Activated B cell treated with CpG ODN at 0.5 μM for 24 hours (primary cell): ENCODE data around the gene SUFU. TPM values are rescaled to one million over a fixed set of nuclear protein-coding genes. Genes with fewer than 3 reads are reported as not detected.

ENCODE experiments used
- ATAC-seq: fragments of 200-7000 bp; cut with Tn5 transposase; one replicate; pipeline ENCODE4 v1.10.0; 2021; ENCODE audit warnings: low read depth, mild to moderate bottlenecking, moderate library complexity
- CTCF ChIA-PET: fragments of 350-600 bp; sonication (Branson Sonifier 250); formaldehyde crosslinking; loops from one replicate; lab custom pipeline; 2021; ENCODE audit warnings: antibody characterized with exemption; lab: Charles Lee
- POLR2A ChIA-PET: fragments of 350-600 bp; sonication (Branson Sonifier 250); formaldehyde crosslinking; loops from one replicate; lab custom pipeline; 2021; ENCODE audit warnings: antibody characterized with exemption; lab: Charles Lee
- DNase-seq: peaks from one replicate; pipeline ENCODE4 v3.0.0; 2022
- H3K27ac Mint-ChIP-seq: one replicate; pipeline ENCODE4 v1.8.0; 2020; ENCODE audit warnings: mixed read lengths
- H3K27me3 Mint-ChIP-seq: one replicate; pipeline ENCODE4 v1.8.0; 2021; ENCODE audit warnings: mixed read lengths
- H3K36me3 Mint-ChIP-seq: one replicate; pipeline ENCODE4 v1.8.0; 2021; ENCODE audit warnings: low read depth, mixed read lengths
- H3K4me1 Mint-ChIP-seq: one replicate; pipeline ENCODE4 v1.8.0; 2021; ENCODE audit warnings: mixed read lengths
- H3K4me3 Mint-ChIP-seq: one replicate; pipeline ENCODE4 v1.8.0; 2020; ENCODE audit warnings: mild to moderate bottlenecking, mixed read lengths
- H3K9me3 Mint-ChIP-seq: one replicate; pipeline ENCODE4 v1.8.0; 2020; ENCODE audit warnings: mixed read lengths
- intact Hi-C: fragments of 100-400 bp; cut with micrococcal nuclease; formaldehyde crosslinking; loops from one replicate; pipeline ENCODE4 v1.15.1; 2024
- total RNA-seq: library from RNA; stranded (reverse); gene quantifications from 2 replicates; pipeline ENCODE4 v1.2.3, GENCODE V29; 2022
- TF ChIP-seq, protein P1 (sequence below): fragments of 200-600 bp; IDR thresholded peaks from one replicate; pipeline ENCODE4 v1.8.0; 2022; ENCODE audit warnings: antibody characterized with exemption, mild to moderate bottlenecking

The SUFU gene
- total RNA-seq, 1 donor from 2014 or later, result 7.4 TPM

DNA sequence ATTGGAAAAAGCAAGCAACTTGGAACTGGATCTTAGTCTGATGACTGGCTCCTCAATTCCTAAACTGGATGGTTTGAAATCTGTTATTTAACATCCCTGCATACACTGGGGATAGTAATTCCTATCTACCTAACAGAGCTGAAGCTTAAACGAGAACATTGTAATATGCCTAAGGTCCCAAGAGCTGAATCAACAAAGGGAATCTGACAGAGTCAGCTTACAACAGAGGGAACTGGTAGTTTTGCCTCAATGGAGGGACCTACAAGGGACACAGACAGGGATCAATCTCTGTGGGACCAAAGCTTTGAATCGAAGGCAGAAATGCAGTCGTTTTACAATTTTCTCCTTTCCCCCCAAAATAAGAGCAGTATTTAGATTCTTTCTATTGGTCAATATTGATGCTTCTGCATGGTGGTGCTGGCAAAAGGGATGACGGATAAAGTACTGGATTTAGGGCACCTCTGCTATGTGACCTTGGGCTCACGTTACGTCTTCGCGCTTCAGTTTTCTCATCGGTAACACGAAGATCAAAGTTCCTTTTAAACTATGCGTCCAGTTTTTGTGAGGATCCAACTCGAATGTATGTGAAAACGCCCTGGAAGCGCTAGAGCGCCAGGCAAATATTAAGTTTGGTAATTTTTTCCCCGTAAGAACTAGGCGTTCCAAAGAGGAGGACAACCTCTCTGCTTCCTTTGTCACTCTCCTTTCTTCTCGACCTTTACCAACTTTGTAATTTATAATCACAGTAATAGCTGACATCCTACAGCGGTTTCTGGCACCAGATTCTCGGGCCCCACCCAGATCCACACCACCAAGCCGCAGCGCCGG is 2.4 kb upstream of the SUFU start:
- CTCF ChIA-PET, result interaction anchor here (0.9 kb wide), 1 partner anchor 102 kb away, joined by 3 read pairs; no protein-coding TSS in a partner anchor
- H3K4me3 Mint-ChIP-seq, result peak overlapping the region; percentile 48
- intact Hi-C loops, result loop anchor here (1.0 to 10.0 kb wide), 14 partner anchors 40 to 1967 kb away; partner anchors contain the start of genes ARL3, BORCS7, BTRC and GBF1
- ATAC-seq (no peak), DNase-seq (no peak)
- H3K27ac Mint-ChIP-seq, result no peak overlapping the region
- peaks cover 25% of the 10 kb centered on the region for H3K4me1 Mint-ChIP-seq
- H3K36me3 Mint-ChIP-seq, result peaks cover 1% of the 10 kb centered on the region
- H3K9me3 Mint-ChIP-seq, result no peaks in the 10 kb centered on the region
- no peaks in the 10 kb centered on the region for H3K27me3 Mint-ChIP-seq
- POLR2A ChIA-PET, result interaction anchor here (0.5 to 2.3 kb wide), 6 partner anchors 38 to 268 kb away, joined by 4 to 19 read pairs (median 5); partner anchors contain the start of genes C10orf95, CUEDC2 and TRIM8
- TF ChIP-seq, protein P1, sequence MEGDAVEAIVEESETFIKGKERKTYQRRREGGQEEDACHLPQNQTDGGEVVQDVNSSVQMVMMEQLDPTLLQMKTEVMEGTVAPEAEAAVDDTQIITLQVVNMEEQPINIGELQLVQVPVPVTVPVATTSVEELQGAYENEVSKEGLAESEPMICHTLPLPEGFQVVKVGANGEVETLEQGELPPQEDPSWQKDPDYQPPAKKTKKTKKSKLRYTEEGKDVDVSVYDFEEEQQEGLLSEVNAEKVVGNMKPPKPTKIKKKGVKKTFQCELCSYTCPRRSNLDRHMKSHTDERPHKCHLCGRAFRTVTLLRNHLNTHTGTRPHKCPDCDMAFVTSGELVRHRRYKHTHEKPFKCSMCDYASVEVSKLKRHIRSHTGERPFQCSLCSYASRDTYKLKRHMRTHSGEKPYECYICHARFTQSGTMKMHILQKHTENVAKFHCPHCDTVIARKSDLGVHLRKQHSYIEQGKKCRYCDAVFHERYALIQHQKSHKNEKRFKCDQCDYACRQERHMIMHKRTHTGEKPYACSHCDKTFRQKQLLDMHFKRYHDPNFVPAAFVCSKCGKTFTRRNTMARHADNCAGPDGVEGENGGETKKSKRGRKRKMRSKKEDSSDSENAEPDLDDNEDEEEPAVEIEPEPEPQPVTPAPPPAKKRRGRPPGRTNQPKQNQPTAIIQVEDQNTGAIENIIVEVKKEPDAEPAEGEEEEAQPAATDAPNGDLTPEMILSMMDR, result no peak

DNA sequence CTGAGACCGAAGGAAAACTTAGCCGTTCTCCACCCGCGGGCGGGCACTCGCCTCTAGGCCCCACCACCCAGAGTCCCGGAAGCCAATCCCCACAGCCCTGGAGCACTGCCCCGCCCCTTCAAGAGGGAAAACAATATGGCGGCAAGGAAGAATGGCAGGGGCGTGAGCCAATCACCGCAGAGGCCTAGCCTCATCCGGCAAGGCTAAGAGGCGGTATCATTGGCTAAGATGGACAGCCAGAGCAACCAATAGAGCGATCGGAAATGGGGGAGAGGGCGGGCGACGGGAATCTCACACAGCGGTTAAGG is 1.8 kb upstream of the SUFU start:
- Mint-ChIP-seq H3K9me3 (no peaks in the 10 kb centered on the region), H3K4me1 (peaks cover 25% of the 10 kb centered on the region), H3K4me3 (no peak overlapping the region), H3K27ac (no peak overlapping the region), H3K27me3 (no peaks in the 10 kb centered on the region), H3K36me3 (peaks cover 3% of the 10 kb centered on the region)
- ATAC-seq (peak; percentile 75), DNase-seq (peak; percentile 91)
- TF ChIP-seq, protein P1, result no peak
- intact Hi-C loops, result loop anchor here (1.0 to 10.0 kb wide), 13 partner anchors 41 to 1967 kb away; partner anchors contain the start of genes ARL3, BORCS7, BTRC and GBF1
- ChIA-PET POLR2A (interaction anchor here (0.6 to 3.4 kb wide), 12 partner anchors 10 to 257 kb away, joined by 3 to 29 read pairs (median 4); partner anchors contain the start of genes C10orf95, CUEDC2, GBF1 and NFKB2), CTCF (interaction anchor here (1.0 to 4.0 kb wide), 4 partner anchors 81 to 332 kb away, joined by 3 to 47 read pairs (median 3); no protein-coding TSS in a partner anchor)

GRCh38 chr10:102502337-102503151 is 1.2 kb upstream of the SUFU start, which contains the start of gene ACTR1A:
TSS of gene ACTR1A (minus strand) at chr10:102502712. CDS start at chr10:102502647, 65 bp downstream.
- POLR2A ChIA-PET, result interaction anchor here (0.5 to 3.4 kb wide), 17 partner anchors 9 to 257 kb away, joined by 3 to 29 read pairs (median 4); partner anchors contain the start of genes C10orf95, CUEDC2, FBXL15 and GBF1
- Mint-ChIP-seq H3K27ac (no peak within 1 kb of the TSS), H3K27me3 (no peaks in the 10 kb centered on the region), H3K36me3 (peaks cover 4% of the 10 kb centered on the region), H3K9me3 (no peaks in the 10 kb centered on the region), H3K4me1 (peaks cover 23% of the 10 kb centered on the region), H3K4me3 (no peak within 1 kb of the TSS)
- CTCF ChIA-PET, result interaction anchor here (1.0 to 4.0 kb wide), 6 partner anchors 9 to 333 kb away, joined by 3 to 47 read pairs (median 4); no protein-coding TSS in a partner anchor
- TF ChIP-seq, protein P1, result no peak
- peak; percentile 90 for DNase-seq
- peak; percentile 41 for ATAC-seq
- intact Hi-C loops, result loop anchor here (1.0 to 10.0 kb wide), 20 partner anchors 10 to 1968 kb away; partner anchors contain the start of genes ARL3, BORCS7, BTRC and GBF1

DNA sequence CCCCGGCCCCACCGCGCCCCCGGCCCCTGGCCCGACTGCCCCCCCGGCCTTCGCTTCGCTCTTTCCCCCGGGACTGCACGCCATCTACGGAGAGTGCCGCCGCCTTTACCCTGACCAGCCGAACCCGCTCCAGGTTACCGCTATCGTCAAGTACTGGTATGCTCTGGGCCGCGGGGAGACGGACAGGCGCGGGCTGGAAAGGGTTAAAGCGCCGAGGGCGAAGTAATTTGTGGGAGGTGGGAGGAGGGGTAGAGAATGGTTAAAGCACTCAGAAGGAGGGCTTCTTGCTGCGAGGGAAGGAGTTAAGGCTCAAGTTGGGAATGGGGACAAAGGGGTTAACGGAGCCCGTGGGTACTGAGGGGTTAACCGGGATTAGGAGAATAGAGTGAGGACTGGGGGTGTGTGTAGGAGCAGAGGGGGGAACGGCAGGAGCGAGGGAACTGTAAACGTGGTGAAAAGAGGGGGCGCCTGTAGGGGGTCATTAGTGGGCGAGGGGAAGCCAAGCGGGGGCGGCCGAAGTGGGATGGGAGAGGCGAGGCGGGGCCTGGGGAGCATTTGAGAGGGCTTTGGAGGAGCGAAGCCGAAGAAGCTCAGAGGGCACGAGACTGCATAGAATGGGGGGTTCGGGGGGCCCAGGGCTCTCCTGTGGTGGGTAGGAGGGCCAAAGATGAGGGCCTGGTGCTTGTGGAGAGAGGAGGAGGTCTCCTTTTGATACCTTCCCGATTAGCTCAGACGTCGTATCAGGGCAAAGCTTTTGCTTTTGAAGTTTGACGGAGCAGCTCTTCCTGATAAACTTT is 605 bp downstream of the SUFU start:
- ChIA-PET CTCF (interaction anchor here (0.6 to 4.0 kb wide), 8 partner anchors 7 to 928 kb away, joined by 3 to 47 read pairs (median 4); partner anchors contain the start of genes GBF1 and SFXN2), POLR2A (interaction anchor here (0.6 to 3.4 kb wide), 8 partner anchors 55 to 750 kb away, joined by 3 to 29 read pairs (median 6); partner anchors contain the start of genes NFKB2, OGA and TRIM8)
- Mint-ChIP-seq H3K27ac (peak overlapping the region; percentile 68), H3K27me3 (no peaks in the 10 kb centered on the region), H3K4me1 (peaks cover 19% of the 10 kb centered on the region), H3K9me3 (no peaks in the 10 kb centered on the region), H3K4me3 (no peak overlapping the region), H3K36me3 (peaks cover 10% of the 10 kb centered on the region)
- DNase-seq, result no peak
- ATAC-seq, result no peak
- TF ChIP-seq, protein P1, result no peak
- intact Hi-C loops, result loop anchor here (5.0 to 10.0 kb wide), 4 partner anchors 348 to 1970 kb away; partner anchors contain the start of genes BORCS7, BTRC, HIF1AN and KCNIP2
